Measurements from ENCODE around the gene SLC26A1.

Gene SLC26A1

GRCh38 chr4:993111-994029, at the start of gene SLC26A1:
Gene SLC26A1, minus strand, starts transcription at chr4:993404. Its CDS starts 1,701 bp downstream, at chr4:991703.
- DNase-seq, result no peak

GRCh38 chr4:1042352-1043055, 49.3 kb upstream of the SLC26A1 start:
- DNase-seq, result no peak

GRCh38 chr4:1041936-1042330, 48.7 kb upstream of the SLC26A1 start:
- DNase-seq, result no peak

GRCh38 chr4:1041147-1041935, 48.1 kb upstream of the SLC26A1 start:
- DNase-seq, result no peak

- no peak for DNase-seq
Measured at GRCh38 chr4:1040344-1041146, 47.3 kb upstream of the SLC26A1 start.

- no peak for DNase-seq
Measured at GRCh38 chr4:1039493-1040343, 46.5 kb upstream of the SLC26A1 start.

GRCh38 chr4:1038948-1039492, 45.8 kb upstream of the SLC26A1 start:
- no peak for DNase-seq

- DNase-seq, result no peak
Measured at GRCh38 chr4:1036976-1037810, 44.0 kb upstream of the SLC26A1 start.

- no peak for DNase-seq
Measured at GRCh38 chr4:1036095-1036494, 42.9 kb upstream of the SLC26A1 start.

GRCh38 chr4:1035510-1035909, 42.3 kb upstream of the SLC26A1 start:
- DNase-seq, result no peak

GRCh38 chr4:1033840-1034551, 40.8 kb upstream of the SLC26A1 start:
- no peak for DNase-seq

- DNase-seq, result no peak
Measured at GRCh38 chr4:1032861-1033260, 39.7 kb upstream of the SLC26A1 start.

GRCh38 chr4:1031956-1032795, 39.0 kb upstream of the SLC26A1 start:
- DNase-seq, result no peak

- no peak for DNase-seq
Measured at GRCh38 chr4:1031346-1031745, 38.1 kb upstream of the SLC26A1 start.

GRCh38 chr4:1030559-1030958, 37.4 kb upstream of the SLC26A1 start:
- DNase-seq, result no peak

GRCh38 chr4:1030031-1030430, 36.8 kb upstream of the SLC26A1 start:
- no peak for DNase-seq

GRCh38 chr4:1029529-1029928, 36.3 kb upstream of the SLC26A1 start:
- DNase-seq, result no peak

GRCh38 chr4:1028574-1029220, 35.5 kb upstream of the SLC26A1 start:
- no peak for DNase-seq
